NCI-H345 (cell line): Measurements from ENCODE around the gene UBE2E2.

Experiments
- DNase-seq: peaks from one replicate; lab custom pipeline; 2025; lab: John Stamatoyannopoulos, UW

UBE2E2 gene

DNA sequence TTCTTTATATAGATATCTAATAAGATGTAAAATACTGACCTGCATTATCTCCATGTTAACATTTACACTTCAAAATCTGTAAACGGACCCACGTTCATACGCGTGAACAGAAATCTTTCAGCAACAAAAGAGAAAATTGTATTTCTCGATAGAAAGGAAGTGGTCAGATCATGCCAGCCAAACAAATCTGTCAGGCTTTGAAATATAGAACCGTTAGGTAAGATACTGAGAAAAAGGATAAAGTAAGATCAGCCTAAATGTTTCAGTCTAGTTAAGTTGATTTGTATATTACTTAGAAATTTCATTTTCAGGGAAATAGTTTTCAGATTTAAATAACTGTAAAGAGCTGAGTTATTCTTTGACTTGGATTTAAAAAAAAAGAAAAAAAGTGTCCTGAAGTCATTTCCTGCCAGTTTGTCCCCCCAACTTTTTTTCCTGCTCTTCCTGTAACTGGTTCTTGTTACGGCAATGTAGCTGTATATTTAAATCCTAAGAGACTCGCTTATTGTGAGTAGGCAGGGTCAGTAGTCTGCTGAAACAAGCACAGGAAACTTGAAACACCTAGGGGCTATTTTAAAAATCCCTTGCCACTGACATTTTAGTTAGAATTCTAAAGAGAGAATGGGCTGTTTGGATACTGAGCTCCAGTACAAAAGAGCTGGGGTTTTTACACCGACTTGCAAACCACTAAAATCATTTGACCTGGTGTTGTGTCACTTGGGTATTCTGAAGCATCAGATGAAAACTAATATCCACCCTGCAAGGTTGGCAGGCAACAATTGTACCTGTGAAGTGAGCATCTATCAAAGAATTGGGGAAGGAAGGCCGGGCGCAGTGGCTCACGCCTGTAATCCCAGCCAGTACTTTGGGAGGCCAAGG is 237.5 kb downstream of the UBE2E2 start:
- no peak for DNase-seq

DNA sequence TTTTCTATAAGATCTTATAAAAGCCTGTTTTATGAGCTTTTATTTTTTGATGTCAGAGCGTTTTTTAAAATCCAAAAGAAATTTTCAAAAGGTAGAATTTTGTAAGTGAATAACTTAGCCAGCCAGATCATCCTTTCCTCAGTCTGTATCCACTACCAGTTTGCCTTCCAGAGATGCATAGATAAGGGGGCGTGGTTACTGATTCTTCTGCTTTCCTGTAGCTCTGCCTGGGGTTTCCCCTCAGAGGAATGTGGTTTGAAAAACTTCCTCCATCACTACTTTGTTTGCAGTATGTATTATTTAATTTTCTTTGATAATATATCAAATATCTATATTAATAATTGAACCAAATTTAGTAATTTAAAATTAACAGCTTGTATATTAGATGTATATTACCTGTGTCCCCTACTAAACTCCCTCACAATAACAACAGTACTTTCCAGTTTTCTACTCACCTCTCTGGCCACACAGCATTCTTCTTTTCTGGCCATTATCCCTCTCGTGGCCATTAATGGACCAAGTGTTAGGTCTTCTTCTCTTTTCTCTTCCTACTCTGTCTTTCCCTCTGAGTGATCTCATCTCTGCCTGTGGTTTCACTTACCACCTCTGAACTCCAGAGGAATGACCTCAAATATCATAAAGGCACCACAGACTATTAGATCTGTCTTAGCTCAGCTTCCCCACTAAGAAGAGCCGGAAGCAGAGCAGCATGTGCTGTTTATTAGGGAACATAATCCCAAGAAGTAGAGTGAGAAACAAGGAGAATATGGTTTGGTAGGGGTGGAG is 239.7 kb downstream of the UBE2E2 start:
- no peak for DNase-seq

DNA sequence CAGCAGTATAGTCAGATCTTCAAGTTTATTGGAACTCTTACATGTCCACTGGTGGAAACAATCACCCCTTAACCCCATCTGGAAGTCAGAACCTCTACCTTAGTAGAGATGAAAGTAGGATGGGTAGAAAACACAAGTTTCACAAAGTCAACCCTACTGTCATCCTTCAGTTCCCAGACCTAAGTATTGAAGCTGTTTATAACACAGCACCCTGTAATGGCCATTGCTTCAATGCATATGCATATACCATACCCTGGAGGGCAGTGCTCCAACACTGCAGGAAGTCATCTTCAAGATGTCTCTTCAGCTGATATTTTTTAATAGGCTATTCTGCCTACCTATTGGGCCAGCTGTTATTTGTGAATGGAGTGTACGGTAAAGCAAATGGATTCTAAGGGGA is 241.3 kb downstream of the UBE2E2 start:
- no peak for DNase-seq

DNA sequence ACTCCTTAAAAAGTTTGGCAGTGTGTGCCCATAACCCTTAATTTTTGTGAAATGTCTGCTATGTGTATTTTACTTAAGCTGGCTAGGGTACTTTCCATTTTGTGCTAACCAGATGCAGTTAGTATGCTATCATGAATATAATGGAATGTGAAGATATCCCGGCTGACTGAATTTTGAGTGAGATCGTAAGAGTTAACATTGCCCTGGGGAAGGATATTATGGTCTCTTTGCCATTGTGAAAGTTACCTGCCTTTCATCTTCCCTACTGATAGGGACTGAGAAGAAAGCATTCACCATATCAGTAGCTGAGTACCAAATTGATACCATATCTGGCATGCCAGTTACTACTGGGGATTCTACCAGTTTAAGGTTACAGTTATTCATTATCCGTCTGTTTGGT is 243.2 kb downstream of the UBE2E2 start:
- no peak for DNase-seq

DNA sequence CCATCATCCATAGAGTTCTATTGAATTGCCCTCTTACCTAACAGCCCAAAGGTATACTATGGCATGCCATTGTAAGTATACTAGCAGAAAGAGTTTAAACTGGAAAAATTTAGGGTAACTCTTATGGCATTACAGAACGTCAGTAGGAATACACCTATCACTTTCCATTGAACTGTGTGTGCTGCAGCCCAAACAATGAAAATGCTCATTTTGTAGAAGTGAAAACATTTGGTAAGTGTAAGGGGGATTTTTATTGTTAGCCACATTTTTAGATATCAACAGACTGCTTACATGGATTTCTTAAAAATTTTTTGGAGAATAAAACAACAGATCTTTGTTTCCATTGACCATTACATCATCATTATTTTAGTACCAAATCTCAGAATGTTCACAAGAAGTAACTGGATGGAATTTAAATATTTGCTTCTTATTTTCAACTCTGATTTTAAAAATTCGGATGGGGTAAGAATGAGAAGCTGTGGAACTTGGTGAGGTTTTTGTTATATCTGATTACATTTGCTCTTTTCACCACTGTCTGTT is 245.9 kb downstream of the UBE2E2 start:
- no peak for DNase-seq

DNA sequence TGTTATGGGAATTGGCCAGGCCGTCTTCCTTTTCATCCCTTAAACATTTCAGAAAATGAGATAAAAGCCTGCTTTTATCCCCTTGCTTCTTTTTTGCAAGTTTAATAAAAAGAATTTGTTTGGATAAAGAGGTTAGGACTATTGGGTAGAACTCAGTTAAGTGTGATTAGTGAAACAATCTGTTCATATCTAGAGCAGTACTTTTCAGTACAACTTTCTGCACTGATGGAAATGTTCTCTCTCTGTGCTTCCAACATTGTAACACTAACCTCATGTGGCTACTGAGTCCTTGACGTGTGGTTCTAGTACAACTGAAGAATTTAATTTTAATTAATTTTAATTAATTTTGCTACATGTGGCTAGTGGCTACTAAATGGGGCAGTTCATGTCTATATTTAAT is 246.9 kb downstream of the UBE2E2 start:
- DNase-seq: no peak

DNA sequence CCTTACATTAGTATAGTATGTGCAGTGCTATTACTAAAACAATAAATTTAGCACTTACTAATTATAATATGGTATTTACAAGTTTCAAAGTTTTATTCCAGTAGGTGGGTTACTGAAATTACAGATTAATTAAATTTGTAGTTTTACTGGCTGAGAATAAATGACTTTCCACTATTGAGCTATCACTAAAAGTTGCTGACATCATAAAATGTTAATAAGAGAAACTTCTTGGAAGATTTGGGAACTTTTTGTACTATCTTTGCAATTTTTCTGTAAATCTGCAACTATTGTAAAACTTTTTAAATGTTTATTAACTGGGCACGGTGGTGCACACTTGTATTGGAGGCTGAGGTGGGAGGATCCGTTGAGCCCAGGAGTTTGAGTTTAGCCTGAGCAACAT is 247.7 kb downstream of the UBE2E2 start:
- no peak for DNase-seq

DNA sequence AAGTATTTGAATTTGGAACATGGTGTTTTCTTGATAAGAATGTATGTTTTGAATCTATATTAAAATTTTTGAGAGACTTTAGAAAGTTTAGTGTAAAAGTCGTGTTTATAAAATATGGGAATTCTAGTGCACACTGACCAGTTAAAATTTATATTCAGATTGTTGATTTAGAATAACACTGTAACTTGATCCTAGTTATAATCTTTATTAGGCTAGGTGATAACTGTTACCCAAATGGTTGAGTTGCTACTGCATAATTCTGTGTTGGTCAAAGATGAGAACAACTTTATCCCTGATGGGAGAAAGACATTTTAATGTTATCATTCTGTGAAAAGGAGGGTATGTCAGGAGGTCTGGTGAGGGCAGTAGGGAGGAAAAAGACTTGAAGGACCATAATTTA is 249.3 kb downstream of the UBE2E2 start:
- DNase-seq: no peak

DNA sequence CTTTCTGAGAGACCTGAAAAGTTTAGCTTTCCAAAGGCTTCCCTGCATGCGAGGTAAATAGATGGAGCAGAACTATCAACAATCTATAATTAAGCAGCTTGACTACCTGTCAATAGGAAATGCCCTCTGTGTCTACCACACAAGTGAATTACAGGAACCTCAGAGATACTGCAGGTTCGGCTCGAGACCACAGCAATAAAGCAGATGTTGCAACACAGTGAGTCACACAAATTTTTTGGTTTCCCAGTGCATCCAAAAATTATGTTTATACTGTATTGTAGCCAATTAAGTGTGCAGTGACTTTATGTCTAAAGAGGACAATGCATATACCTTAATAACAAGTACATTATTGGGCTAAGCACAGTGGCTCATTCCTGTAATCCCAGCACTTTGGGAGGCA is 252.0 kb downstream of the UBE2E2 start:
- no peak for DNase-seq

DNA sequence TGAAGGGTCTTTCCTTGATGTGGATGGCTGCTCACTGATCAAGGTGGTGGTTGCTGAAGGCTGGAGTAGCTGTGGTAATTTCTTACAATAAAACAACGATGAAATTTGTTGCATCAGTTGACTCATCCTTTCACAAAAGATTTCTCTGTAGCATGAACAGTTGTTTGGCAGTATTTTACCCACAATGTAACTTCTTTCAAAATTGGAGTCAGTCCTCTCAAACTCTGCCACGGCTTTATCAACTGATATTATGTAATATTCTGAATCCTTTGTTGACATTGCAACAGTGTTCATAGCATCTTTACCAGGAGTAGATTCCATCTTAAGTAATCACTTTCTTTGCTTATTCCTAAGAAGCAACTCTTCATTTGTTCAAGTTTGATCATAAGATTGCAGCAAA is 252.6 kb downstream of the UBE2E2 start:
- no peak for DNase-seq

DNA sequence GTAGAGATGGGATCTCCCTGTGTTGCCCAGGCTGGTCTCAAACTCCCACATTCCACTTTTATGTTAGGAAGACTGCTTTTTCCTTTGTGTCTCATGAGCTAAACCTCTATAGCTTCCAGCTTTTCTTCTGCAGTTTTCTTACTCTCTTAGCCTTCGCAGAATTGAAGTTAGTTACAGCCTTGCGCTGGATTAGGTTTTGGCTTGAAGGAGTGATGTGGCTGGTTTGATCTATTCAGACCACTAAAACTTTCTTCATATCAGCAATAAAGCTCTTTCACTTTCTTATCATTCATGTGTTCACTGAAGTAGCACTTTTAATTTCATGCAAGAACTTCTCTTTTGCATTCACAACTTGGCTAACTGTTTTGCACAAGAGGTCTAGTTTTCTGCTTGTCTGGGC is 254.6 kb downstream of the UBE2E2 start:
- no peak for DNase-seq

DNA sequence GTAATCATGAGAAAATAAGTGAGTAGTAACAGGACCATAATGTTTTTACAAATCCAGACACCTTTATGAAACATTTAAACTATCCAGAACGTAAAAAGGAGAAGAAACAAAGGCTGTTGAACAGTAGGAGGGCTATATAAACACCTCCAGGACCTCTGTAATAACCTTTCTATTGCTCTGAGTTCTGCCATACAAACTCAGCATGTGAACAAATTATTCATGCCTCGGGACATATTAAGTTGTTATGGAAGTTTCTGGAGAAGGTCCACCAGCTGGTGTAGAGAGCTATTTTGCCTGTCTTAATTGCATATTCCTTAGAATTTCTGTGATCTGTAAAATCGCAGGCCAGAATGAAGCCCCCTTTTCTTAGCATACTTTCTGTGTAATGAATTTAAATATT is 256.3 kb downstream of the UBE2E2 start:
- no peak for DNase-seq

DNA sequence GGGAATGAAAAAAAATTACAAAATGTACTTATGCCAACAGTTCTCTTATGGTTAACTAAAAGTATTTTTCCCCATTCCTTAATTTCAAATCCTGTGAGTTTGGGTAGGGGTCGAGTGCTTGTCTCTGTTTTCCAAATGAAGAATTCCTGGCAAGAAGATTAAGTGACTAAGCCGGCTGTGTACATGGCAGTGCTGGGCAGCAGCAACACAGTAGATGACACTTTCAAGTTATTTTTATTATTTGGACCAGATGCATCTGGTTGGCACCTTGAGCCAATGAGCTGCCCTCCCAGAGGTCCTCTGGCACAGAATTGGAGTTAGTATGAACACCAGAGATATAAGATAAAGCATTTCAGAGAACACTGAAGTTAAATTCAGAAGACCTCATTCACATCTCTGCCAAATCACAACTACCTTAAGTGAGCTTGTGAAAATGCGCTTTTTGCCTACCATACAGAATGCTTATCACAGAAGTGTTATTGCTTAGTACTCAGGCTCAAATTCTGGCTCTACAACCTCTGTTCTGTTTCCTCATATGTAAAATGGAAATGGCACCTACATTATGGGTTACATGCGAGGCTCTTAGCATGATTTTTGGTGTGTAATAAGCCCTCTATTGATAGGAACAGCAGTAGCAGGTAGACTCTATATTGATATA is 256.9 kb downstream of the UBE2E2 start:
- DNase-seq: no peak

DNA sequence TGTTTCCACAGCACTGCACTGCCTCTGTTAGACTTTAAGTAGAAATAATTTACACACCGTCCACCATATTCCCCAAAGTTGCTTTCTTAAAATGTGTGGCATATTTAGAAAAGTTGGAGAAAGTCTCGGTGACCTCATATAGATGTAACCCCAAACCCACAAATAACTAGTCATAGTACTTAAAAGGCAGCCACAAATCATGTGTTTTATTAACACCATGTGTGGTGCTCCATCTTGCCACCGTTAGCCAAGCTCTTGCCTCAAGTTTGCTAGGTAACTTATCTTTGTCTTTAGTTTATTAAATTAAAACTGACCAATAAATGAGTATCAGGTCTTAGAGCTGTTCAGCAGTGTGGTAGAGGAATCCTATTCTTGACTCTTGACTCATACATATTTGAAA is 257.9 kb downstream of the UBE2E2 start:
- DNase-seq: no peak

DNA sequence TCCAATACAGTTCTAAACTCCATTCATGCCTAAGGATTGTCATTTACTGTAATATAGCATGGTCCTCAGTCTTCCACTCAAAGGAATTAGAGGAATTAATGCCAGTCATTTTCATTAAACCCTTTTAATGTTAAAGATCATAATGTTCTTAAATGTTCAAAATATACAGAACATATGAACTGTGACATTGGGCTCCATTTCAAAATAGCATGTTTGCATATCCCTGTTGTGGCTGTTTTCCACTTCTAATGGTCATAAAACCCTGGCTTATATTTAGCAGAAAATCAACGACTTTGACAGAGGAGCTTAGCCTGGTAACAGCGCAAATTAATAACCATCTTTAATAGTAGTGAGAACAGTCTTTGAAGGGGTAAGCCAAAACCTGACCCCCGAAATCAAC is 260.7 kb downstream of the UBE2E2 start:
- DNase-seq: no peak

DNA sequence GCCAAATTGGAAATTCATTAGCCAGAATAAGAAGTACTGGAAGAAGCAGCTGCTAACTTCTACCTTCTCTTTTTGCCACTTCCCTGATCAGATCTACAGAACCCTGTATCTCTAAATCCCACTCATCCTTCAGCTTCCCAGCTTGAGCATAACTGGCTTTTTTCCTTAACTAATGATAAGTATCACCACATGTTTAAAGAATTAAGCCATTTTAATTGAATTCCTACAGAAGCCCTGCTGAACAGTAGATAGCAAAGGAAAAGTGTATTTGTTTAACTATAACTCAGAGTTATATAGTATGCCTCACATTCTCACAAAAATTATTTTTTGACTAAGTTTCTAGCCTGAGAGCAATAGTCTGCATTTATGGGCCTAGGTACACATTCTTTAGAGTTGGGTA is 262.4 kb downstream of the UBE2E2 start:
- no peak for DNase-seq

DNA sequence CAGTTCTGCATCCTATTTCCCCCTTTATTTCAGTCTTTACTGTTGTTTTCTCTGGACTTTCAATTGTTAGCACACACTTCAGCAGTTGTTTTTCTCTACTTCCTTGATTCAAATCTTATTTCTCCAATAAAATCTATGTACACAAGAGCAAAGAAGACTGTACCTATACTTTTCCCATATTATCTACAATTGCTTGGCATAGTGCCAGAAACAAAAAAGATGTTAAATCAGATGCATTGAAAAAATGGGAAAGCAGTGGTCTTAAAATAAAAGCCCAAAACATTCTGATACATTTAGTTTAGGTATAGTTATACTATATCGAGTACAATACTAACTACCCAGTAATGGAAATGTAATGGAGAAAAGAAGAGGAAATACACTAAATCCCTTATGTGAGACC is 265.1 kb downstream of the UBE2E2 start:
- DNase-seq: no peak

DNA sequence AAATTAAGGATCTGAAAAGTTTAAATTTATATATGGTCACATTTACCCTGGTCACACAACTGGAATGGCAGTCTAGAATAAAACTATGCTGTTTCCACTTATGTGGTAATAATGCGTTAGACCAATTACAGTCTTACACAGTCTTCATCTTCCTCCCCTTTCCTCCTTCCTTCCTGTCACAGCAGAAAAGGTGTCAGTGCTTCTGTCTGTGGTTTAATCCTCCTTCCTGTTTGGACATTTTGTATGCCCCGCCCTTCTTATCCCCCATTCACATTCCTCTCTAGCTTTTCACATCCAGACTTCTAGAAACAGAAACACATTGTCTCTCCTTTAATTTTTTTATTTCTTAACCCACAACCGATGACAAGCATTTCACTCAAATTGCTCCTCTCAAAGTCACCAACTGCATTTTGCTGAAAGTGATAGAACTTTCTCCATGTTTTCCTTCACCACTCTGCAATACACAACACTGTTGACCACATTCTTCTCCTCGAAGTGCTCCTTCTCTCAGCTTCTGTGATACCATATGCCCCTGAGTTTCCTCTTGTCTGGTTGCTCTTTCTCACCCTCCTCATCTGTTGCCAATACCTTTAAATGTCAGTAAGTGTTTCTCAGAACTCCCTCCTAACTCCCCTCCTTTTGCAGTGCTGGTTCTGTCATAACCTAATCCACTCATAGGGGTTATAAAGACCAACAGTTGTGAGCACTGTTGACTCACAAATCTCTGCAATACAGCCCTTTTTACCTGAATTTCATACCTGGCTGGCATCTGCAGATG is 271.6 kb downstream of the UBE2E2 start:
- no peak for DNase-seq

DNA sequence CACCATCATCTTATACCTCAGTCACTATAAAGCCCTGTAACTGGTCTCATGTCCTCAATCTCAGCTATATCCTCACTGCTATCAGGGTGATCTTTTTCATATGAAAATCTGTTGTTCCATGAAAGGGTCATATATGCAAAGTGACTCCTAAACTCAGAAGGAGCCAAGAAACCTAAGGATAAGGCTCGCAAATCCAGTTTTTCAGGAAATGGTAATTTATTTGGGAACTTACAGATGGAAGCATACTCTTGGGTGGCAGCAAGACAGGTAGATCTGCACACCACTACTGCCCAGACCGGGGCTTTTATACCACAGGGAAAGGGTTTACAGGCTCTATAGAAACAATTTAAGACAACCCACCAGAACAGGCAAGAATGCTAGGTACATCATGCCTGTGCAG is 272.3 kb downstream of the UBE2E2 start:
- no peak for DNase-seq

DNA sequence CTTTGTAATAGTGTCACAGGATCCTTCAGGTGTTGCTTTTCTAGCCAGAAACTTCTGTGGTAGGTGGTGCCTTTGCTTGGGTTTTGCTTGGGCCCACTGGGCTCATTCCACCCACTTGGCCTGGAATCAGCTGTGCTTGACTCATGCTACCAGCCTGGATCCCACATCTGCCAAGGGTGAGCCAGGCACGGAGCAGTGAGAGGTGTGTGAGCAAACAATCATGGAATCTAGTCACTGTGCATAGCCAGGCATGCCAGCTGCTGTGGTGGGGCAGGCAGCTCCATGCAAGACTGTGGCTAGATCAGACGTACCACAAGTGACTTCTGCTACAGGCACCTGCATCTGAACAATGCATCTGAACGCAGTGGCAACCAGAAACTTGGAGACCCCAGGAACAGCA is 275.9 kb downstream of the UBE2E2 start:
- no peak for DNase-seq

DNA sequence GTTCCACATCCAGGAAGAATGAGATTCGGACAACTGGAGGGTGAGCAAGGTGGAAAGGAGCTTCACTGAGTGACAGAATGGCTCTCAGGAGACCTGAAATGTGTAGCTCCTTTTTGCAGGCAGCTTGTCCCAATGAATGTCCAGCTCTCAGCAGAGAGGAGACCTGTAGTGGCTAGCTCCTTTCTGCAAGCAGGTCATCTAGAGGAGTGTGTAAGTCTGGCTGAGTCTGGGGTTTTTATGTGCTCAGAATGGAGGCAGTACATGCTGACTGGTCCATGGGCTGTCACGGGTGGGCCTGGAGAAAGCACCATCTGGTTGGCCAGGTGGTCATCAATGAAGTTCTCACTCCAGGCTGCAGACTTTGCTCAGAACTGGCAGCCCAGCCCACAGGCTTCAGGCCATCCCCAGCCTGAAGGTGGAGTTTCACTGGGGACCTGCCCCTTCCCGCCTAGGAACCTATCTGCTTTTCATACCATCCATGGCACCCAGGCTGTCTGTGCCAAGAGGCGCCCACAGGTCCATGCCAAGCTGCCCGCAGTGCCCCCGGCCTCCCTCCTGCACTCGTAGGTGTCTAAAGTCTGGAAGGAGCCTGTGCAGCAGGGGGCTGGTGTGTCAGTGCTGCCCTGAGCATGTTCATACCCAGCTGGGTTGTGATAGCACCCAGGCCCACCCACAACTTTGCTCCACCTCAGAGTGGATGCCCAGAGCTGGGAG is 276.6 kb downstream of the UBE2E2 start:
- DNase-seq: no peak
